ENCODE results near the gene LMO3. TPM values are rescaled to one million over a fixed set of nuclear protein-coding genes. Genes with fewer than 3 reads are reported as not detected.
"Not testable (repeated sequence)": the region's sequence is repeated elsewhere in the genome, so short reads cannot be mapped to it uniquely, and the experiment has no call there.

Gene LMO3
- total RNA-seq, 1 donor from 2014 or later = 127 TPM

GRCh38 chr12:16552301-16552700 lies 53.7 kb downstream of the LMO3 start:
- no peaks in the 10 kb centered on the region for H3K27me3 ChIP-seq (ENCODE audit: low read depth)
- H3K27ac ChIP-seq = no peak overlapping the region
- intact Hi-C loops (cut with DNase I) = no loop called here
- DNase-seq (no peak), ATAC-seq (no peak)
- H3K4me3 ChIP-seq = no peak overlapping the region
- no peak for TF ChIP-seq CTCF (IDR thresholded peaks at IDR 0.05)
- no peaks in the 10 kb centered on the region for H3K4me1 ChIP-seq
- no peaks in the 10 kb centered on the region for H3K9me3 ChIP-seq
- peaks cover 5% of the 10 kb centered on the region for H3K36me3 ChIP-seq

- Histone ChIP-seq H3K27me3 (ENCODE audit: low read depth) (no peaks in the 10 kb centered on the region), H3K4me3 (no peak overlapping the region), H3K9me3 (no peaks in the 10 kb centered on the region), H3K27ac (no peak overlapping the region), H3K4me1 (no peaks in the 10 kb centered on the region), H3K36me3 (no peaks in the 10 kb centered on the region)
- DNase-seq = no peak
- no peak for ATAC-seq
- no peak for TF ChIP-seq CTCF (IDR thresholded peaks at IDR 0.05)
- intact Hi-C loops (cut with DNase I) = no loop called here
These were observed 60.1 kb downstream of the LMO3 start for GRCh38 chr12:16545836-16546235.

- ATAC-seq (no peak), DNase-seq (no peak)
- H3K36me3 ChIP-seq = no peaks in the 10 kb centered on the region
- no peaks in the 10 kb centered on the region for H3K27me3 ChIP-seq (ENCODE audit: low read depth)
- TF ChIP-seq CTCF (IDR thresholded peaks at IDR 0.05) = no peak
- H3K27ac ChIP-seq = no peak overlapping the region
- H3K9me3 ChIP-seq = no peaks in the 10 kb centered on the region
- no peak overlapping the region for H3K4me3 ChIP-seq
- H3K4me1 ChIP-seq = no peaks in the 10 kb centered on the region
- intact Hi-C loops (cut with DNase I) = no loop called here
These were observed 63.4 kb downstream of the LMO3 start for GRCh38 chr12:16542586-16542985.

GRCh38 chr12:16537652-16538051 lies 68.3 kb downstream of the LMO3 start:
- DNase-seq; H3K9me3 ChIP-seq; intact Hi-C loops (cut with DNase I); H3K27me3 ChIP-seq (ENCODE audit: low read depth); ATAC-seq; H3K36me3 ChIP-seq; H3K4me3 ChIP-seq; H3K4me1 ChIP-seq; H3K27ac ChIP-seq: not testable (repeated sequence)

- no peak for ATAC-seq
- Histone ChIP-seq H3K9me3 (no peaks in the 10 kb centered on the region), H3K4me3 (no peak overlapping the region), H3K36me3 (no peaks in the 10 kb centered on the region), H3K4me1 (no peaks in the 10 kb centered on the region), H3K27me3 (ENCODE audit: low read depth) (no peaks in the 10 kb centered on the region), H3K27ac (no peak overlapping the region)
- TF ChIP-seq CTCF (IDR thresholded peaks at IDR 0.05) = no peak
- intact Hi-C loops (cut with DNase I) = no loop called here
- no peak for DNase-seq
These were observed 74.3 kb downstream of the LMO3 start for GRCh38 chr12:16531621-16532020.

- no peak for TF ChIP-seq CTCF (IDR thresholded peaks at IDR 0.05)
- H3K9me3 ChIP-seq = no peaks in the 10 kb centered on the region
- ATAC-seq (no peak), DNase-seq (no peak)
- intact Hi-C loops (cut with DNase I) = no loop called here
- no peaks in the 10 kb centered on the region for H3K4me1 ChIP-seq
- no peak overlapping the region for H3K4me3 ChIP-seq
- no peaks in the 10 kb centered on the region for H3K36me3 ChIP-seq
- no peaks in the 10 kb centered on the region for H3K27me3 ChIP-seq (ENCODE audit: low read depth)
- no peak overlapping the region for H3K27ac ChIP-seq
These were observed 75.6 kb downstream of the LMO3 start for GRCh38 chr12:16530268-16530850.

All from lower lobe of right lung (tissue), 2 donors.